Liver (tissue), 9 donors: Measurements from ENCODE around the gene AHSG. TPM values are rescaled to one million over a fixed set of nuclear protein-coding genes. Genes with fewer than 3 reads are reported as not detected.

Experiments
- DNase-seq: peaks from one replicate; pipeline ENCODE4 v3.0.0-alpha.2; 2017; ENCODE audit warnings: low spot score
- H3K27ac ChIP-seq, 2 donors: one replicate each; pipeline ENCODE4 v1.7.0; 2013; ENCODE audit warnings: inconsistent platforms in 2 of 2, low read length in 2 of 2, control low read depth in 1 of 2, low read depth in 1 of 2, mild to moderate bottlenecking in 1 of 2
- H3K27me3 ChIP-seq, 4 donors: one replicate each; pipeline versions ENCODE4 v1.6.1 to v1.7.0; 2013; ENCODE audit warnings: low read length in 3 of 4, inconsistent platforms in 1 of 4, mild to moderate bottlenecking in 1 of 4, moderate library complexity in 1 of 4; ENCODE audit not compliant: control insufficient read depth in 4 of 4, insufficient read depth in 4 of 4
- H3K36me3 ChIP-seq, 4 donors: one replicate each; pipeline versions ENCODE4 v1.6.1 to v1.7.0; 2013; ENCODE audit warnings: low read length in 3 of 4, mild to moderate bottlenecking in 3 of 4, low read depth in 1 of 4, moderate library complexity in 1 of 4; ENCODE audit not compliant: control insufficient read depth in 4 of 4, insufficient read depth in 3 of 4
- H3K4me1 ChIP-seq, 4 donors: one replicate each; pipeline versions ENCODE4 v1.6.1 to v1.7.0; 2013; ENCODE audit warnings: low read length in 3 of 4, mild to moderate bottlenecking in 3 of 4, moderate library complexity in 1 of 4; ENCODE audit not compliant: control insufficient read depth in 4 of 4, insufficient read depth in 4 of 4
- H3K4me3 ChIP-seq, 3 donors: one replicate each; pipeline versions ENCODE4 v1.6.1 to v1.7.0; 2013; ENCODE audit warnings: low read length in 3 of 3, control low read depth in 1 of 3, low read depth in 1 of 3, mild to moderate bottlenecking in 1 of 3
- H3K9ac ChIP-seq, 2 donors: one replicate each; pipeline ENCODE4 v1.7.0; 2013; ENCODE audit warnings: low read length in 2 of 2, mild to moderate bottlenecking in 2 of 2, moderate library complexity in 2 of 2, control low read depth in 1 of 2, low read depth in 1 of 2
- H3K9me3 ChIP-seq, 4 donors: one replicate each; pipeline versions ENCODE4 v1.6.1 to v1.7.0; 2013; ENCODE audit warnings: low read length in 3 of 4; ENCODE audit not compliant: control insufficient read depth in 4 of 4
- EGR1 ChIP-seq, 2 donors: IDR thresholded peaks; 2 replicates each; pipeline ENCODE4 v1.6.1; 2016 to 2018; ENCODE audit warnings: antibody characterized with exemption in 2 of 2, low read depth in 2 of 2
- FOXA1 ChIP-seq: IDR thresholded peaks from 2 replicates; pipeline ENCODE4 v1.6.1; 2016; ENCODE audit warnings: antibody characterized with exemption
- FOXA2 ChIP-seq: IDR thresholded peaks from 2 replicates; pipeline ENCODE4 v1.6.1; 2016; ENCODE audit warnings: antibody characterized with exemption
- GABPA ChIP-seq, 2 donors: IDR thresholded peaks in 1 of 2; conservative IDR thresholded peaks in 1 of 2; 2 replicates each; pipeline ENCODE4 v1.6.1; 2016; ENCODE audit warnings: antibody characterized with exemption in 2 of 2, mild to moderate bottlenecking in 1 of 2, moderate library complexity in 1 of 2
- HNF4A ChIP-seq, 2 donors: conservative IDR thresholded peaks; 2 replicates each; pipeline ENCODE4 v1.6.1; 2016; ENCODE audit warnings: antibody characterized with exemption in 2 of 2, mild to moderate bottlenecking in 2 of 2
- HNF4G ChIP-seq: IDR thresholded peaks from 2 replicates; pipeline ENCODE4 v1.6.1; 2016; ENCODE audit warnings: antibody characterized with exemption
- JUND ChIP-seq, 2 donors: IDR thresholded peaks; 2 replicates each; pipeline ENCODE4 v1.6.1; 2016; ENCODE audit warnings: antibody characterized with exemption in 2 of 2
- NR2F2 ChIP-seq: IDR thresholded peaks from 2 replicates; pipeline ENCODE4 v1.6.1; 2016; ENCODE audit warnings: antibody characterized with exemption
- RAD21 ChIP-seq, 2 donors: IDR thresholded peaks; 2 replicates each; pipeline ENCODE4 v1.6.1; 2016; ENCODE audit warnings: antibody characterized with exemption in 2 of 2, mild to moderate bottlenecking in 2 of 2
- RXRA ChIP-seq, 2 donors: IDR thresholded peaks; 2 replicates each; pipeline ENCODE4 v1.6.1; 2017 to 2018; ENCODE audit warnings: antibody characterized with exemption in 2 of 2, mild to moderate bottlenecking in 1 of 2
- SP1 ChIP-seq: IDR thresholded peaks from 2 replicates; pipeline ENCODE4 v1.6.1; 2018; ENCODE audit warnings: antibody characterized with exemption, mild to moderate bottlenecking
- YY1 ChIP-seq: IDR thresholded peaks from 2 replicates; pipeline ENCODE4 v1.6.1; 2016; ENCODE audit warnings: antibody characterized with exemption, mild to moderate bottlenecking
- WGBS: extraction: QIAGEN DNeasy Blood & Tissue Kit; methylation state at CpG from one replicate; pipeline ENCODE4 v1.1.7; 2013; 5-methylcytosine and 5-hydroxymethylcytosine counted together
- polyA plus RNA-seq, 2 donors: library from polyadenylated mRNA; stranded (reverse) in 1 of 2; unstranded in 1 of 2; fragments of 200-250 nt in 1 of 2; fragments of >200 nt in 1 of 2; fragmentation: Nextera tagmentation in 1 of 2; extraction: Ambion mirVana in 1 of 2; gene quantifications; one replicate each; pipeline versions ENCODE4 v1.2.1 to v1.2.3, GENCODE V29; 2013 to 2015
- total RNA-seq, 2 donors: library from RNA; depleted of rRNA; stranded (reverse); fragments of >200 nt; gene quantifications; one replicate each; pipeline ENCODE4 v1.2.3, GENCODE V29; 2014
- TF ChIP-seq, protein P1 (sequence below): fragments of 150-350 bp; IDR thresholded peaks from 2 replicates; pipeline ENCODE4 v1.5.1; 2017; ENCODE audit warnings: improper control_type of control experiment, low read depth, low read length; ENCODE audit not compliant: missing input control
- TF ChIP-seq, protein P2 (sequence below): IDR thresholded peaks from 2 replicates; pipeline ENCODE4 v1.6.1; 2016; ENCODE audit warnings: antibody characterized with exemption
- TF ChIP-seq, protein P3 (sequence below): IDR thresholded peaks from 2 replicates; pipeline ENCODE4 v1.6.1; 2016; ENCODE audit warnings: antibody characterized with exemption
- donor health status: healthy.
- donor health status: healthy.
- donor health status: healthy.
- donor health status: healthy.
- donor health status: healthy.

AHSG gene
- total and polyA plus RNA-seq, 4 donors = 965 to 4,470 (median 2,050) TPM

- H3K27ac ChIP-seq = peak overlapping the region; percentile 36 to 58
- WGBS = 49% methylated on average over 2 of the region's 2 CpGs
- no peaks in the 10 kb centered on the region for H3K27me3 ChIP-seq
- TF ChIP-seq HNF4A (conservative IDR thresholded peaks at IDR 0.05) = peak; percentile 56 to 71
- no peak for TF ChIP-seq SP1
- TF ChIP-seq NR2F2 = peak; percentile 28
- H3K4me1 ChIP-seq = peaks cover 15 to 61% (median 39%) of the 10 kb centered on the region in 4 donors
- no peaks in the 10 kb centered on the region for H3K9me3 ChIP-seq
- no peak for DNase-seq
- H3K4me3 ChIP-seq = no peak overlapping the region
- no peak overlapping the region for H3K9ac ChIP-seq
- no peaks in the 10 kb centered on the region for H3K36me3 ChIP-seq
Measured at GRCh38 chr3:186608624-186609215, 4.1 kb upstream of the AHSG start.

DNA sequence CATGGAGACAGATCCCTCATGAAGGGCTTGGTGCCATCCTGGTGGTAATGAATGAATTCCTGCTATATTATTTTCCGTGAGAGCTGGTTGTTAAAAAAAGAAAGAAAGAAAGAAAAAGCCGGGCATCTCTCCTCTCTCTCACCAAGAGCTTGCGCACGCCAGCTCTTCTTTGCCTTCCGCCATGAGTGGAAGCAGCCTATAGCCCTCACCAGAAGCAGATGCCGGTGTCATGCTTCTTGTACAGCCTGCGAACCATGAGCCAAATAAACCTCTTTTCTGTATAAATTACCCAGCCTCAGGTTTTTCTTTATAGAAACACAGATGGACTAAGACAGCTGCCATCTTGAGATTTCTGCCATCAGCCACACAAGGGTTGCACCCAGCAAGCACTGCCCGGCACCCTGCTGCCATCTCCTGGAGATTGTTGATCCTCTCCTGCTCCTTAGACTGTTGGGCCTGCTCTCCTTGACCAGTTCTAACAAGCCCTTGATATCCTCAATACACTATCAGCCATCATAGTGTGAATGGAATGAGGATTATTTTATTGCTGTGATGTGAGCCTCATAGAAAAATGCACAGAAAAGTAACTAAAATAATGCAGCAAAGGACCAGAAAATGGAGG is 3.5 kb upstream of the AHSG start:
- no peaks in the 10 kb centered on the region for H3K36me3 ChIP-seq
- no peaks in the 10 kb centered on the region for H3K9me3 ChIP-seq
- no peak for DNase-seq
- WGBS = 95% methylated on average over 8 of the region's 8 CpGs
- no peaks in the 10 kb centered on the region for H3K27me3 ChIP-seq
- no peak overlapping the region for H3K9ac ChIP-seq
- TF ChIP-seq RAD21 (IDR thresholded peaks at IDR 0.05) = peak; percentile 85 to 86
- peak in 1 of 2 donors; percentile 17 for TF ChIP-seq HNF4A (conservative IDR thresholded peaks at IDR 0.05)
- TF ChIP-seq, protein P1, sequence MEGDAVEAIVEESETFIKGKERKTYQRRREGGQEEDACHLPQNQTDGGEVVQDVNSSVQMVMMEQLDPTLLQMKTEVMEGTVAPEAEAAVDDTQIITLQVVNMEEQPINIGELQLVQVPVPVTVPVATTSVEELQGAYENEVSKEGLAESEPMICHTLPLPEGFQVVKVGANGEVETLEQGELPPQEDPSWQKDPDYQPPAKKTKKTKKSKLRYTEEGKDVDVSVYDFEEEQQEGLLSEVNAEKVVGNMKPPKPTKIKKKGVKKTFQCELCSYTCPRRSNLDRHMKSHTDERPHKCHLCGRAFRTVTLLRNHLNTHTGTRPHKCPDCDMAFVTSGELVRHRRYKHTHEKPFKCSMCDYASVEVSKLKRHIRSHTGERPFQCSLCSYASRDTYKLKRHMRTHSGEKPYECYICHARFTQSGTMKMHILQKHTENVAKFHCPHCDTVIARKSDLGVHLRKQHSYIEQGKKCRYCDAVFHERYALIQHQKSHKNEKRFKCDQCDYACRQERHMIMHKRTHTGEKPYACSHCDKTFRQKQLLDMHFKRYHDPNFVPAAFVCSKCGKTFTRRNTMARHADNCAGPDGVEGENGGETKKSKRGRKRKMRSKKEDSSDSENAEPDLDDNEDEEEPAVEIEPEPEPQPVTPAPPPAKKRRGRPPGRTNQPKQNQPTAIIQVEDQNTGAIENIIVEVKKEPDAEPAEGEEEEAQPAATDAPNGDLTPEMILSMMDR = peak; percentile 50
- TF ChIP-seq, protein P2, sequence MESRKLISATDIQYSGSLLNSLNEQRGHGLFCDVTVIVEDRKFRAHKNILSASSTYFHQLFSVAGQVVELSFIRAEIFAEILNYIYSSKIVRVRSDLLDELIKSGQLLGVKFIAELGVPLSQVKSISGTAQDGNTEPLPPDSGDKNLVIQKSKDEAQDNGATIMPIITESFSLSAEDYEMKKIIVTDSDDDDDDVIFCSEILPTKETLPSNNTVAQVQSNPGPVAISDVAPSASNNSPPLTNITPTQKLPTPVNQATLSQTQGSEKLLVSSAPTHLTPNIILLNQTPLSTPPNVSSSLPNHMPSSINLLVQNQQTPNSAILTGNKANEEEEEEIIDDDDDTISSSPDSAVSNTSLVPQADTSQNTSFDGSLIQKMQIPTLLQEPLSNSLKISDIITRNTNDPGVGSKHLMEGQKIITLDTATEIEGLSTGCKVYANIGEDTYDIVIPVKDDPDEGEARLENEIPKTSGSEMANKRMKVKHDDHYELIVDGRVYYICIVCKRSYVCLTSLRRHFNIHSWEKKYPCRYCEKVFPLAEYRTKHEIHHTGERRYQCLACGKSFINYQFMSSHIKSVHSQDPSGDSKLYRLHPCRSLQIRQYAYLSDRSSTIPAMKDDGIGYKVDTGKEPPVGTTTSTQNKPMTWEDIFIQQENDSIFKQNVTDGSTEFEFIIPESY = no peak
- TF ChIP-seq YY1 = peak; percentile 49
- H3K4me3 ChIP-seq = no peak overlapping the region
- H3K27ac ChIP-seq = peak overlapping the region; percentile 36 to 58
- peaks cover 13 to 60% (median 40%) of the 10 kb centered on the region in 4 donors for H3K4me1 ChIP-seq

GRCh38 chr3:186612065-186612464 is 795 bp upstream of the AHSG start:
- 44% methylated on average over 5 of the region's 5 CpGs for WGBS
- H3K36me3 ChIP-seq = no peaks in the 10 kb centered on the region
- no peak for DNase-seq
- H3K9me3 ChIP-seq = no peaks in the 10 kb centered on the region
- peak overlapping the region in 1 of 2 donors; percentile 30 for H3K9ac ChIP-seq
- no peaks in the 10 kb centered on the region for H3K27me3 ChIP-seq
- H3K4me1 ChIP-seq = peaks cover 9 to 62% (median 46%) of the 10 kb centered on the region in 4 donors
- no peak overlapping the region for H3K4me3 ChIP-seq
- peak overlapping the region; percentile 69 to 87 for H3K27ac ChIP-seq
- TF ChIP-seq, protein P1 = no peak
- TF ChIP-seq SP1 (no peak), FOXA2 (no peak), RAD21 (IDR thresholded peaks at IDR 0.05) (no peak), YY1 (no peak), FOXA1 (no peak), HNF4G (no peak), EGR1 (IDR thresholded peaks at IDR 0.05; ENCODE audit: low read depth in 2 of 2) (no peak), JUND (IDR thresholded peaks at IDR 0.05) (no peak), NR2F2 (no peak), GABPA (IDR thresholded peaks at IDR 0.05 in 1 of 2, conservative IDR thresholded peaks at IDR 0.05 in 1 of 2) (no peak), RXRA (IDR thresholded peaks at IDR 0.05) (no peak)
- TF ChIP-seq, protein P3, sequence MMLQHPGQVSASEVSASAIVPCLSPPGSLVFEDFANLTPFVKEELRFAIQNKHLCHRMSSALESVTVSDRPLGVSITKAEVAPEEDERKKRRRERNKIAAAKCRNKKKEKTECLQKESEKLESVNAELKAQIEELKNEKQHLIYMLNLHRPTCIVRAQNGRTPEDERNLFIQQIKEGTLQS = no peak
- TF ChIP-seq, protein P2 = no peak
